Measurements from ENCODE around the gene NDRG3.

- no peak for TF ChIP-seq CTCF (IDR thresholded peaks at IDR 0.05; ENCODE audit: extremely low read depth in 1 of 2, insufficient read depth in 1 of 2, low read depth in 1 of 2, low read length in 2 of 2)
- TF ChIP-seq POLR2A (IDR thresholded peaks at IDR 0.05; ENCODE audit: low read depth, low read length) = no peak
- TF ChIP-seq MYC (IDR thresholded peaks at IDR 0.05; ENCODE audit: low read depth, low read length) = no peak
Measured at GRCh38 chr20:36768768-36769430, 23.0 kb upstream of the NDRG3 start.
